Nephron (organoid): ENCODE data around the gene MUC5AC.
"Not testable (repeated sequence)": the region's sequence is repeated elsewhere in the genome, so short reads cannot be mapped to it uniquely, and the experiment has no call there.

Experiments used
- H3K27ac Mint-ChIP-seq, 3 experiments: 2 replicates each; pipeline ENCODE4 v1.8.0; 2020; ENCODE audit warnings: mixed read lengths in 3 of 3, mild to moderate bottlenecking in 2 of 3, moderate library complexity in 1 of 3
- H3K27me3 Mint-ChIP-seq: 2 replicates; pipeline ENCODE4 v1.8.0; 2021; ENCODE audit warnings: low read depth, mild to moderate bottlenecking, moderate library complexity, mixed read lengths
- H3K36me3 Mint-ChIP-seq: 2 replicates; pipeline ENCODE4 v1.8.0; 2020; ENCODE audit warnings: low read depth, mixed read lengths
- H3K4me1 Mint-ChIP-seq: 2 replicates; pipeline ENCODE4 v1.8.0; 2020; ENCODE audit warnings: mixed read lengths
- H3K4me3 Mint-ChIP-seq, 3 experiments: 2 replicates each; pipeline ENCODE4 v1.8.0; 2020; ENCODE audit warnings: mild to moderate bottlenecking in 3 of 3, mixed read lengths in 3 of 3, moderate library complexity in 2 of 3
- H3K9me3 Mint-ChIP-seq: 2 replicates; pipeline ENCODE4 v1.8.0; 2020; ENCODE audit warnings: mixed read lengths
- TF ChIP-seq, protein P1 (sequence below), 3 experiments: fragments of 200-600 bp; sonication (generic); IDR thresholded peaks; one replicate each; pipeline ENCODE4 v1.5.0; 2021; ENCODE audit warnings: antibody characterized with exemption in 3 of 3; ENCODE audit not compliant: unreplicated experiment in 3 of 3

Gene MUC5AC

DNA sequence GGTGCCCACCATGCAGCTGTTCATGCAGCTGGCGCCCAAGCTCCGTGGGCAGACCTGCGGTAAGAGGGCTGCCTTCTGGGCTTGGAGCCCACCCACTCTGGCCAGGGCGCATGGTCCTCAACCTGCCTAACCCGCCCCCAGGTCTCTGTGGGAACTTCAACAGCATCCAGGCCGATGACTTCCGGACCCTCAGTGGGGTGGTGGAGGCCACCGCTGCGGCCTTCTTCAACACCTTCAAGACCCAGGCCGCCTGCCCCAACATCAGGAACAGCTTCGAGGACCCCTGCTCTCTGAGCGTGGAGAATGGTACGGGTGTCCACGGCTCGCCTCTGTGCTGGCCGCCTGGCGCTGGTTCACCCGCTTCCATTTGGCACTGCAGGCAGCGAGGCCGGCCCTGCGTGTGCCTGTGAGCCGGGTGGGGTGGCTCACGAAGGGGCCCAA, 11.0 kb downstream of the MUC5AC start:
- H3K36me3 Mint-ChIP-seq, result peaks cover 6% of the 10 kb centered on the region
- no peak overlapping the region for H3K27ac Mint-ChIP-seq
- H3K4me1 Mint-ChIP-seq, result no peaks in the 10 kb centered on the region
- H3K9me3 Mint-ChIP-seq, result peaks cover 6% of the 10 kb centered on the region
- TF ChIP-seq, protein P1, sequence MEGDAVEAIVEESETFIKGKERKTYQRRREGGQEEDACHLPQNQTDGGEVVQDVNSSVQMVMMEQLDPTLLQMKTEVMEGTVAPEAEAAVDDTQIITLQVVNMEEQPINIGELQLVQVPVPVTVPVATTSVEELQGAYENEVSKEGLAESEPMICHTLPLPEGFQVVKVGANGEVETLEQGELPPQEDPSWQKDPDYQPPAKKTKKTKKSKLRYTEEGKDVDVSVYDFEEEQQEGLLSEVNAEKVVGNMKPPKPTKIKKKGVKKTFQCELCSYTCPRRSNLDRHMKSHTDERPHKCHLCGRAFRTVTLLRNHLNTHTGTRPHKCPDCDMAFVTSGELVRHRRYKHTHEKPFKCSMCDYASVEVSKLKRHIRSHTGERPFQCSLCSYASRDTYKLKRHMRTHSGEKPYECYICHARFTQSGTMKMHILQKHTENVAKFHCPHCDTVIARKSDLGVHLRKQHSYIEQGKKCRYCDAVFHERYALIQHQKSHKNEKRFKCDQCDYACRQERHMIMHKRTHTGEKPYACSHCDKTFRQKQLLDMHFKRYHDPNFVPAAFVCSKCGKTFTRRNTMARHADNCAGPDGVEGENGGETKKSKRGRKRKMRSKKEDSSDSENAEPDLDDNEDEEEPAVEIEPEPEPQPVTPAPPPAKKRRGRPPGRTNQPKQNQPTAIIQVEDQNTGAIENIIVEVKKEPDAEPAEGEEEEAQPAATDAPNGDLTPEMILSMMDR (IDR thresholded peaks at IDR 0.05; ENCODE audit: unreplicated experiment in 3 of 3), result no peak
- peaks cover 7% of the 10 kb centered on the region for H3K27me3 Mint-ChIP-seq
- no peak overlapping the region for H3K4me3 Mint-ChIP-seq

DNA sequence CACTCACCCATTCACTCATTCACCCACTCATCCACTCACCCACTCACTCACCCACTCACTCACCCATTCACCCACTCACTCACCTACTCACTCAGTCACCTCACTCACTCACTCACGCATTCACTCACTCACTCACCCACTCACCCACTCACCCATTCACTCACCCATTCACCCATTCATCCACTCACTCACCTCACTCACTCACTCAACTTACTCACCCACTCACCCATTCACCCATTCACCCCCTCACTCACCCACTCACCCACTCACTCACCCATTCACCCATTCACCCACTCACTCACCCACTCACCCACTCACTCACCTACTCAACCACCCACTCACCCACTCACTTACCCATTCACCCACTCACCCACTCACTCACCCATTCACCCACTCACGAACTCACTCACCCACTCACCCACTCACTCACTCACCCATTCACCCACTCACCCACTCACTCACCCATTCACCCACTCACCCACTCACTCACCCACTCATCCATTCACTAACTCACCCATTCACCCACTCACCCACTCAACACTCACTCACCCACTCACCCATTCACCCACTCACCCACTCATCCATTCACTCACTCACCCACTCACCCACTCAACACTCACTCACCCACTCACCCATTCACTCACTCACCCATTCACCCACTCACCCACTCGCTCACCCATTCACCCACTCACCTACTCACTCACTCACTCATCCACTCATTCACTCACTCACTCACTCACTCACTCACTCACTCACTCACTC, 13.7 kb downstream of the MUC5AC start:
- peaks cover 14% of the 10 kb centered on the region for H3K27me3 Mint-ChIP-seq
- no peaks in the 10 kb centered on the region for H3K4me1 Mint-ChIP-seq
- H3K27ac Mint-ChIP-seq, result no peak overlapping the region
- H3K9me3 Mint-ChIP-seq, result peaks cover 10% of the 10 kb centered on the region
- H3K36me3 Mint-ChIP-seq, result peaks cover 9% of the 10 kb centered on the region
- H3K4me3 Mint-ChIP-seq, result no peak overlapping the region
- TF ChIP-seq, protein P1 (IDR thresholded peaks at IDR 0.05; ENCODE audit: unreplicated experiment in 3 of 3), result no peak

DNA sequence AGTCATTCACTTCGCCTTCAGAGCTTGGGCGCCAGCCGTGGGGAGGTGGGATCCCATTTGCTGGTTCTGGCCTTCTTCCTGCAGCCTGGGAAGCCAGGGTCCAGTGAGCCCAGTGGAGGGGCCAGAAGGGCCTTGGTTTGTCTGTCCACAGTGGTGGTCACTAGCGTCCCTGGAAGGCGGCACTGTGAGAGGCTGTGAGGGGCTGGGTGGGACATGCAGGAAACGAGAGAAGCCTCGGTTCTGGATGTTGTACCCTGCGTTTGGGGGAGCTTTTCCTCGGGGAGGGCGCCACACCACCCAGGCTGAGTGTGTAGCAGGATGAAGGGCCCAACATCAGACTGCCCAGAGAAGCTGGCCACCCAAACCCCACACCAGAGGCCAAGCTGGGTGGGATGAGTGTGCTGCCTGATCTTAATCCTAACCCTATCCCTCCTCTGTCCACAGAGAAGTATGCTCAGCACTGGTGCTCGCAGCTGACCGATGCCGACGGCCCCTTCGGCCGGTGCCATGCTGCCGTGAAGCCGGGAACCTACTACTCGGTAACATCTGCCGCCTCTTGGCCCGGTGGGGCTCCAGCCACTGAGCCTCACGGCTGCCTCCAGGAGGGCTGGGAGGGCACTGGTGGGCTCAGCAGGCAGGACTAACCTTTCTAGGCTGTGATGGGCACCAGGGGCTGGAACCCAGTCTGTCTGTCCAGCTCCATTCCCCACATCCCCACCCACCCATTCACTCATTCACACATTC, 14.4 kb downstream of the MUC5AC start:
- no peak overlapping the region for H3K4me3 Mint-ChIP-seq
- H3K36me3 Mint-ChIP-seq, result peaks cover 9% of the 10 kb centered on the region
- no peak overlapping the region for H3K27ac Mint-ChIP-seq
- no peaks in the 10 kb centered on the region for H3K4me1 Mint-ChIP-seq
- TF ChIP-seq, protein P1 (IDR thresholded peaks at IDR 0.05; ENCODE audit: unreplicated experiment in 3 of 3), result no peak
- H3K27me3 Mint-ChIP-seq, result peaks cover 11% of the 10 kb centered on the region
- H3K9me3 Mint-ChIP-seq, result peaks cover 9% of the 10 kb centered on the region

DNA sequence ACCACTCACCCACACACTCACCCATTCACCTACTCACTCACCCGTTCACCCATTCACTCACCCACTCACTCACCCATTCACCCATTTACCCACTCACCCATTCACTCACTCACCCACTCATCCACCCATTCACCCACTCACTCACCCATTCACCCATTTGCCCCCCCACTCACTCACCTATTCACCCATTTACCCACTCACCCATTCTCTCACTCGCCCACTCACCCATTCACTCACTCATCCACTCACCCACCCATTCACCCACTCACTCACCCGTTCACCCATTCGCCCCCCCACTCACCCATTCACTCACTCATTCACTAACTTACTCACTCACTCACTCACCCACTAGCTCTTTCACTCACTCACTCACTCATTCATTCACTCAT, 15.0 kb downstream of the MUC5AC start:
- Mint-ChIP-seq H3K4me1 (no peaks in the 10 kb centered on the region), H3K9me3 (peaks cover 8% of the 10 kb centered on the region)
- TF ChIP-seq, protein P1 (IDR thresholded peaks at IDR 0.05; ENCODE audit: unreplicated experiment in 3 of 3), result no peak

DNA sequence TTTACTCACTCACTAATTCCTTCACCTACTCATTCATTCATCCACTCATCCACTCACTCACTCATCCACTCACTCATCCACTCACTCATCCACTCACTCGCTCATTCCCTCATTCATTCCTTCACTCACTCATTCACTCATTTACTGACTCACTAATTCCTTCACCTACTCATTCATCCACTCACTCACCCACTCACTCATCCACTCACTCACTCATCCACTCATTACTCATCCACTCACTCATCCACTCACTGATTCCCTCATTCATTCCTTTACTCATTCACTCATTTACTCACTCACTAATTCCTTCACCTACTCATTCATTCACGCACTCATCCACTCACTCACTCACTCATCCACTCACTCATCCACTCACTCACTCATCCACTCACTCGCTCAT, 15.6 kb downstream of the MUC5AC start:
- H3K27ac Mint-ChIP-seq, H3K4me3 Mint-ChIP-seq, H3K9me3 Mint-ChIP-seq, H3K4me1 Mint-ChIP-seq, H3K36me3 Mint-ChIP-seq: not testable (repeated sequence)
- peaks cover 10% of the 10 kb centered on the region for H3K27me3 Mint-ChIP-seq

More for the DNA sequence above, 15.0 kb downstream of the MUC5AC start:
- Mint-ChIP-seq H3K4me3 (no peak overlapping the region), H3K36me3 (peaks cover 9% of the 10 kb centered on the region), H3K27ac (no peak overlapping the region), H3K27me3 (peaks cover 10% of the 10 kb centered on the region)

DNA sequence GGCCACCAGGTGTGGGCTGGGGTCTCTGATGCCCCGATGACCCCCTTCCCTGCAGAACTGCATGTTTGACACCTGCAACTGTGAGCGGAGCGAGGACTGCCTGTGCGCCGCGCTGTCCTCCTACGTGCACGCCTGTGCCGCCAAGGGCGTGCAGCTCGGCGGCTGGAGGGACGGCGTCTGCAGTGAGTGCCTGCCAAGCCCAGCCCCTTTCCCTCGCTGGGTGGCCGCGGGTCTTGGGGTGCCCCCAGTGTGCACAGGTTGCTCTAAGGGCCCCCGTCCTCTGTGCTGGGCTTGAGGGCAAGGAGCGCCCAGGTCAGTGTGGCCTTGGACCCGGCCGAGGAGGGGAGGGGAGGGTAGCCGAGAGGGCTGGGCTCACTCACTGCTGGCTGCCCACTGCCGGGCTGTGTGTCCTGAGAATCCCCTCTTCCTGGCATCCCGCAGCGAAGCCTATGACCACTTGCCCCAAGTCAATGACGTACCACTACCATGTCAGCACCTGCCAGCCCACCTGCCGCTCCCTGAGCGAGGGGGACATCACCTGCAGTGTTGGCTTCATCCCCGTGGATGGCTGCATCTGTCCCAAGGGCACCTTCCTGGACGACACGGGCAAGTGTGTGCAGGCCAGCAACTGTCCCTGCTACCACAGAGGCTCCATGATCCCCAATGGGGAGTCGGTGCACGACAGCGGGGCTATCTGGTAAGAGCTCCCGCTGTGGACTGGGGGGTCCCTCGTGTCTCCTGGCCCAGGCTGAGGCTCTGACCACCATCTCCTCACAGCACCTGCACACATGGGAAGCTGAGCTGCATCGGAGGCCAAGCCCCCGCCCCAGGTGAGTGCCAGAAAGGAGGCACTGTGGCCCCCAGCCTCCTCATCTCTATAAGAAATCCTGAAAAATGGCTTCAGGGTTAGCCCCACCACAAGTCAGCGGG, 17.0 kb downstream of the MUC5AC start:
- no peaks in the 10 kb centered on the region for H3K4me1 Mint-ChIP-seq
- no peak overlapping the region for H3K27ac Mint-ChIP-seq
- peaks cover 8% of the 10 kb centered on the region for H3K9me3 Mint-ChIP-seq
- H3K36me3 Mint-ChIP-seq, result peaks cover 9% of the 10 kb centered on the region
- peaks cover 10% of the 10 kb centered on the region for H3K27me3 Mint-ChIP-seq
- H3K4me3 Mint-ChIP-seq, result no peak overlapping the region
- TF ChIP-seq, protein P1 (IDR thresholded peaks at IDR 0.05; ENCODE audit: unreplicated experiment in 3 of 3), result no peak
